ENCODE measurements around the gene NGB.

DNA sequence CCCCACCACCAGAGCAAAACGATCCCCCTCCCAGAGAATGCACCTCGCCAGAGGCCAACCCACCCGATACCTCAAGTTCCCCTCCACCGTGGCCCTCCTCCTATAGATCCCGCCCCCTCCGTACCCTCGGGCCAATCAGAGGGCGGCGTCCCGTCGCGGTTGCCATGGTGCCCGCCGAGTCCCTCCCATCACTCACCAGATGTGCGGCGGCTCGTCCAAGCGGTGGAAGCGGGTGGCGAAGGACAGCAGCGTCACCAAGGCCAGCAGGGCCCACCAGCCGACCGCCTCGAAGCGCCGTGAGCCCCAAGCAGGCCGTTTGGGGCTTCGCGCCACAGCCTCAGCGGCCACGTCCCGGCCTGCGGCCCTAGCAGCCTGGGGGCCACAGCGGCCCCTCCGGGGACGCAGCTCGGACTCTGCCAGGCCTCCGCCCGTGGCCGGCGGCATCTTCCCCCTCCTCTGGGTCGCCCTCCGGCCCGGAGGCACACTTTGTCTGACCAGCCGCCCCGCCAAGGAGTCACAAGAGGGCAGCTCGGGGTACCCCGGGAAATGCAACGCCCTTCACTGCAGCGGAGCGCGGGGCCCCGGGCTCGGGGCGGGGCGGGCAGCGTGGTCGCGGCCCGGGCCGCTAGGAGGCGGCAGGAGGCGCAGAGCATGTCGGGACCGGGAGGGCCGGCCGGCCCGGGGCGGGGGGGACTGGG is 49.4 kb upstream of the NGB start, which contains the start of gene POMT2:
- TF ChIP-seq, protein P1, sequence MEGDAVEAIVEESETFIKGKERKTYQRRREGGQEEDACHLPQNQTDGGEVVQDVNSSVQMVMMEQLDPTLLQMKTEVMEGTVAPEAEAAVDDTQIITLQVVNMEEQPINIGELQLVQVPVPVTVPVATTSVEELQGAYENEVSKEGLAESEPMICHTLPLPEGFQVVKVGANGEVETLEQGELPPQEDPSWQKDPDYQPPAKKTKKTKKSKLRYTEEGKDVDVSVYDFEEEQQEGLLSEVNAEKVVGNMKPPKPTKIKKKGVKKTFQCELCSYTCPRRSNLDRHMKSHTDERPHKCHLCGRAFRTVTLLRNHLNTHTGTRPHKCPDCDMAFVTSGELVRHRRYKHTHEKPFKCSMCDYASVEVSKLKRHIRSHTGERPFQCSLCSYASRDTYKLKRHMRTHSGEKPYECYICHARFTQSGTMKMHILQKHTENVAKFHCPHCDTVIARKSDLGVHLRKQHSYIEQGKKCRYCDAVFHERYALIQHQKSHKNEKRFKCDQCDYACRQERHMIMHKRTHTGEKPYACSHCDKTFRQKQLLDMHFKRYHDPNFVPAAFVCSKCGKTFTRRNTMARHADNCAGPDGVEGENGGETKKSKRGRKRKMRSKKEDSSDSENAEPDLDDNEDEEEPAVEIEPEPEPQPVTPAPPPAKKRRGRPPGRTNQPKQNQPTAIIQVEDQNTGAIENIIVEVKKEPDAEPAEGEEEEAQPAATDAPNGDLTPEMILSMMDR (conservative IDR thresholded peaks at IDR 0.05), result no peak; the same call in 1 of the 2 replicates
- peak; percentile 96 for TF ChIP-seq ZFX (IDR thresholded peaks at IDR 0.05)
